Upper lobe of left lung (tissue), 6 donors: ENCODE results near the gene KNTC1. TPM values are rescaled to one million over a fixed set of nuclear protein-coding genes. Genes with fewer than 3 reads are reported as not detected.

Source experiments
- ATAC-seq, 2 donors: fragments of 200-7000 bp; cut with Tn5 transposase; one replicate each; pipeline ENCODE4 v1.9.1; 2022; ENCODE audit warnings: mild to moderate bottlenecking in 2 of 2, moderate library complexity in 2 of 2; ENCODE audit not compliant: low FRiP score in 2 of 2
- DNase-seq, 2 donors: peaks; one replicate each; pipeline ENCODE4 v3.0.0-alpha.2; 2019 to 2020
- H3K27ac ChIP-seq, 4 donors: fragments of 200-600 bp; sonication (generic); one replicate each; pipeline ENCODE4 v1.5.1; 2016 to 2019
- H3K27me3 ChIP-seq, 4 donors: fragments of 200-600 bp; sonication (generic); one replicate each; pipeline ENCODE4 v1.5.1; 2017 to 2019
- H3K36me3 ChIP-seq, 4 donors: fragments of 200-600 bp; sonication (generic); one replicate each; pipeline ENCODE4 v1.5.1; 2016 to 2019
- H3K4me1 ChIP-seq, 4 donors: fragments of 200-600 bp; sonication (generic); one replicate each; pipeline ENCODE4 v1.5.1; 2018 to 2019
- H3K4me3 ChIP-seq, 4 donors: fragments of 200-600 bp; sonication (generic); one replicate each; pipeline ENCODE4 v1.5.1; 2017 to 2019; ENCODE audit warnings: mild to moderate bottlenecking in 2 of 4, moderate library complexity in 1 of 4
- H3K9me3 ChIP-seq, 4 donors: fragments of 200-600 bp; sonication (generic); one replicate each; pipeline ENCODE4 v1.5.1; 2018 to 2019
- CTCF ChIP-seq, 6 experiments: fragments of 450-650 bp in 4 of 6; fragments of 200-600 bp in 2 of 6; sonication (generic) in 2 of 6; IDR thresholded peaks; one replicate each; pipeline ENCODE4 v1.5.1; 2016 to 2019; ENCODE audit warnings: antibody characterized with exemption in 6 of 6
- EP300 ChIP-seq, 4 donors: sonication (generic); formaldehyde crosslinking; IDR thresholded peaks; one replicate each; pipeline ENCODE4 v1.5.1; 2017; ENCODE audit warnings: antibody characterized with exemption in 4 of 4, control low read depth in 2 of 4
- POLR2A ChIP-seq, 4 donors: fragments of 450-650 bp; IDR thresholded peaks; one replicate each; pipeline ENCODE4 v1.5.1; 2016 to 2017; ENCODE audit warnings: antibody characterized with exemption in 4 of 4, mild to moderate bottlenecking in 2 of 4
- POLR2AphosphoS5 ChIP-seq, 2 donors: sonication (generic); formaldehyde crosslinking; IDR thresholded peaks; one replicate each; pipeline ENCODE4 v1.5.1; 2017; ENCODE audit warnings: antibody characterized with exemption in 2 of 2
- WGBS, 2 donors: methylation state at CpG; one replicate each; pipeline ENCODE4 v1.1.5; 2017 to 2018; 5-methylcytosine and 5-hydroxymethylcytosine counted together
- total RNA-seq, 6 donors: library from RNA; depleted of rRNA in 4 of 6; stranded (reverse); fragments of >200 nt in 4 of 6; gene quantifications; one replicate each; pipeline versions ENCODE4 v1.1.0 to v1.2.1, GENCODE V29; 2016 to 2021
- donor health status: DM: no; HTN: no; CAD: no; lungs with moderate emphysema.
- donor health status: DM: no; HTN: yes; CAD: no; lungs with severe emphysema.

The KNTC1 gene
- total RNA-seq, 6 donors from 2014 or later = 6.7 to 34.6 (median 17.6) TPM

- ATAC-seq (no peak), DNase-seq (no peak)
- 93 to 95% methylated on average over 5 of the region's 5 CpGs for WGBS, 2 donors
- Histone ChIP-seq H3K4me3 (no peak overlapping the region), H3K9me3 (no peaks in the 10 kb centered on the region), H3K4me1 (no peaks in the 10 kb centered on the region), H3K36me3 (peaks cover 0 to 16% (median 7%) of the 10 kb centered on the region in 4 donors), H3K27ac (no peak overlapping the region), H3K27me3 (no peaks in the 10 kb centered on the region)
- TF ChIP-seq POLR2A (IDR thresholded peaks at IDR 0.05) (no peak), CTCF (IDR thresholded peaks at IDR 0.05) (no peak)
Measured at GRCh38 chr12:122538496-122538895, 11.4 kb downstream of the KNTC1 start.

GRCh38 chr12:122544537-122544936 lies 17.5 kb downstream of the KNTC1 start:
- ATAC-seq = no peak
- WGBS, 2 donors = 92 to 95% methylated on average over 2 of the region's 2 CpGs
- no peaks in the 10 kb centered on the region for H3K27me3 ChIP-seq
- TF ChIP-seq POLR2A (IDR thresholded peaks at IDR 0.05) (no peak), CTCF (IDR thresholded peaks at IDR 0.05) (no peak), EP300 (IDR thresholded peaks at IDR 0.05) (no peak), POLR2AphosphoS5 (IDR thresholded peaks at IDR 0.05) (no peak)
- no peak overlapping the region for H3K27ac ChIP-seq
- no peak for DNase-seq
- no peaks in the 10 kb centered on the region for H3K4me1 ChIP-seq
- no peaks in the 10 kb centered on the region for H3K9me3 ChIP-seq
- H3K36me3 ChIP-seq = peaks cover 0 to 27% (median 13%) of the 10 kb centered on the region in 4 donors
- no peak overlapping the region for H3K4me3 ChIP-seq

- ATAC-seq (no peak), DNase-seq (no peak)
- Histone ChIP-seq H3K27ac (no peak overlapping the region), H3K4me3 (no peak overlapping the region), H3K36me3 (peaks cover 0 to 35% (median 13%) of the 10 kb centered on the region in 4 donors), H3K27me3 (no peaks in the 10 kb centered on the region), H3K9me3 (no peaks in the 10 kb centered on the region), H3K4me1 (no peaks in the 10 kb centered on the region)
- 93 to 97% methylated on average over 2 of the region's 2 CpGs for WGBS, 2 donors
- TF ChIP-seq EP300 (IDR thresholded peaks at IDR 0.05) = no peak
- TF ChIP-seq CTCF (IDR thresholded peaks at IDR 0.05) = no peak
- no peak for TF ChIP-seq POLR2AphosphoS5 (IDR thresholded peaks at IDR 0.05)
- no peak for TF ChIP-seq POLR2A (IDR thresholded peaks at IDR 0.05)
Measured at GRCh38 chr12:122545855-122546254, 18.8 kb downstream of the KNTC1 start.

- no peak for DNase-seq
- peaks cover 0 to 43% (median 21%) of the 10 kb centered on the region in 4 donors for H3K36me3 ChIP-seq
- ATAC-seq = no peak
- 81 to 88% methylated on average over 5 of the region's 5 CpGs for WGBS, 2 donors
- no peak overlapping the region for H3K27ac ChIP-seq
- H3K27me3 ChIP-seq = no peaks in the 10 kb centered on the region
- no peak overlapping the region for H3K4me3 ChIP-seq
- H3K9me3 ChIP-seq = no peaks in the 10 kb centered on the region
- H3K4me1 ChIP-seq = no peaks in the 10 kb centered on the region
- TF ChIP-seq CTCF (IDR thresholded peaks at IDR 0.05) (no peak), EP300 (IDR thresholded peaks at IDR 0.05) (no peak), POLR2A (IDR thresholded peaks at IDR 0.05) (no peak), POLR2AphosphoS5 (IDR thresholded peaks at IDR 0.05) (no peak)
Measured at GRCh38 chr12:122547330-122547729, 20.3 kb downstream of the KNTC1 start.
